Measurements from ENCODE around the gene DNASE1L2.

The DNASE1L2 gene

DNA sequence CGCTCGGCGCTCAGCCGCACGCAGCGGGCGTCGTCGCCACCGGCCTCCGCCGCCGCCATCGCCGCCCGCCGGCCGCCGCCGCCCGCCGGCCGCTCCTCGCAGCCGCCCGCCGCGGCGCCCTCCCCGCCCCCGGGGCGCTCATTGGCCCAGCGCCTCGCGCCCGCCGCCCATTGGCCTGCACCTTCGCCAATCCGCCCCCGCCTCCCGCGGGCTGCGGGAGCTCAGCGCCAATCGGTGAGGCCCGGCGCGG is 21.6 kb upstream of the DNASE1L2 start, which contains the start of gene PGP:
PGP (minus strand) TSS at position 122 of the 250 bp plus-strand sequence; CDS start at position 59, 63 bp downstream.
- TF ChIP-seq, protein P1, sequence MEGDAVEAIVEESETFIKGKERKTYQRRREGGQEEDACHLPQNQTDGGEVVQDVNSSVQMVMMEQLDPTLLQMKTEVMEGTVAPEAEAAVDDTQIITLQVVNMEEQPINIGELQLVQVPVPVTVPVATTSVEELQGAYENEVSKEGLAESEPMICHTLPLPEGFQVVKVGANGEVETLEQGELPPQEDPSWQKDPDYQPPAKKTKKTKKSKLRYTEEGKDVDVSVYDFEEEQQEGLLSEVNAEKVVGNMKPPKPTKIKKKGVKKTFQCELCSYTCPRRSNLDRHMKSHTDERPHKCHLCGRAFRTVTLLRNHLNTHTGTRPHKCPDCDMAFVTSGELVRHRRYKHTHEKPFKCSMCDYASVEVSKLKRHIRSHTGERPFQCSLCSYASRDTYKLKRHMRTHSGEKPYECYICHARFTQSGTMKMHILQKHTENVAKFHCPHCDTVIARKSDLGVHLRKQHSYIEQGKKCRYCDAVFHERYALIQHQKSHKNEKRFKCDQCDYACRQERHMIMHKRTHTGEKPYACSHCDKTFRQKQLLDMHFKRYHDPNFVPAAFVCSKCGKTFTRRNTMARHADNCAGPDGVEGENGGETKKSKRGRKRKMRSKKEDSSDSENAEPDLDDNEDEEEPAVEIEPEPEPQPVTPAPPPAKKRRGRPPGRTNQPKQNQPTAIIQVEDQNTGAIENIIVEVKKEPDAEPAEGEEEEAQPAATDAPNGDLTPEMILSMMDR (conservative IDR thresholded peaks at IDR 0.05): no peak
- peak within 1 kb of the TSS; percentile 83 for H3K27ac ChIP-seq

DNA sequence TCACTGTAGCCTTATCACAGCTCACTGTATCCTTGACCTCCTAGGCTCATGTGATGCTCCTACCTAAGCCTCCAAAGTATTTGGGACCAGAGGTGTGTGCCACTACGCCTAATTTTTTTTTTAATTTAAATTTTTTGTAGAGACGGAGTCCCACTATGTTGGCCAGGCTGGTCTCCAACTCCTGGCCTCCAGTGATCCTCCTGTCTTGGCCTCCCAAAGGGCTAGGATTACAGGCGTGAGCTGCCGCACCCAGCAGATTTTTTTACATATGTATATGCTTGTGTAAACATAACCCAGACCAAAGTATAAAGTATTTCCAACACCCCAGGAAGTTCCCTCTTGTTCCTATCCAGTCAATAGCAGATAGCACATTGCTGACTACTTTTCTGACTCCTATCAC is 19.9 kb upstream of the DNASE1L2 start:
- peak overlapping the region; percentile 83 for H3K27ac ChIP-seq
- TF ChIP-seq, protein P1 (conservative IDR thresholded peaks at IDR 0.05): no peak

GRCh38 chr16:2223221-2223941 is 12.9 kb upstream of the DNASE1L2 start, which contains the start of gene E4F1:
TSS of gene E4F1 (plus strand) at chr16:2223591. CDS start at chr16:2223614, 23 bp downstream.
- H3K27ac ChIP-seq: peak within 1 kb of the TSS; percentile 80
- TF ChIP-seq, protein P1 (conservative IDR thresholded peaks at IDR 0.05): no peak

DNA sequence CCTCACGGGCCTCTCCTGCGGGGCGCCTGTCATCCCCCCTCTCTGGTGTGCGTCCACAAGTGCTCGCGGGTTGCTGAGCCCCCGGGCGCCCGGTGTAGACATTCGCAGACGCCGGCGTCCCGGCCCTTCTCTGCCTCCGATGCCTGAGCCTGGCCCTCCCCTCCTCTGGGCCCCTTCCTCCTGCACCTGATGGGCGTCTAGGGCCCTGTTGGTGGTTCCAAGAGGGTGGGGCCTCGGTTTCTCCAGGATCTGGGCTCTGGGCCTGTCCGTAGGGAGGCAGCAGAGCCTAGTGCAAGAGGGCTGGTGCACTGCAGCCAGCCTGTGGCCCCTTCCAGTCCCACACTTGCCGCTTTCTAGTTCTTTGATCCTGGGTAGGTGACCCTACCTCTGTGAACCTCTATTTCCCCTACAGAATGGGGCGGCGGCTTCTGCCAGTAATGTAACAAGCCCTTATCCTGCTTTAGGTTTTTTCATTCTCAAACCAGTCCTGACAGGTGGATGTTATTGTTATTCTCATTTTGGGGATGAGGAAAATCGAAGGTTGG is 12.2 kb upstream of the DNASE1L2 start:
- TF ChIP-seq, protein P1 (conservative IDR thresholded peaks at IDR 0.05): no peak
- peak overlapping the region; percentile 80 for H3K27ac ChIP-seq

GRCh38 chr16:2226245-2226793 is 9.9 kb upstream of the DNASE1L2 start:
- H3K27ac ChIP-seq: peak overlapping the region; percentile 26
- TF ChIP-seq, protein P1 (conservative IDR thresholded peaks at IDR 0.05): no peak

- peak overlapping the region; percentile 26 for H3K27ac ChIP-seq
Observed at GRCh38 chr16:2226918-2227317, 9.3 kb upstream of the DNASE1L2 start.

GRCh38 chr16:2228161-2228824 is 8.0 kb upstream of the DNASE1L2 start:
- no peak overlapping the region for H3K27ac ChIP-seq
- TF ChIP-seq, protein P1 (conservative IDR thresholded peaks at IDR 0.05): no peak

More at GRCh38 chr16:2226918-2227317, 9.3 kb upstream of the DNASE1L2 start:
- TF ChIP-seq, protein P1 (conservative IDR thresholded peaks at IDR 0.05): no peak
